Measurements from ENCODE around the gene DYNLRB1.
"Not testable (repeated sequence)": the region's sequence is repeated elsewhere in the genome, so short reads cannot be mapped to it uniquely, and the experiment has no call there.

Gene DYNLRB1

DNA sequence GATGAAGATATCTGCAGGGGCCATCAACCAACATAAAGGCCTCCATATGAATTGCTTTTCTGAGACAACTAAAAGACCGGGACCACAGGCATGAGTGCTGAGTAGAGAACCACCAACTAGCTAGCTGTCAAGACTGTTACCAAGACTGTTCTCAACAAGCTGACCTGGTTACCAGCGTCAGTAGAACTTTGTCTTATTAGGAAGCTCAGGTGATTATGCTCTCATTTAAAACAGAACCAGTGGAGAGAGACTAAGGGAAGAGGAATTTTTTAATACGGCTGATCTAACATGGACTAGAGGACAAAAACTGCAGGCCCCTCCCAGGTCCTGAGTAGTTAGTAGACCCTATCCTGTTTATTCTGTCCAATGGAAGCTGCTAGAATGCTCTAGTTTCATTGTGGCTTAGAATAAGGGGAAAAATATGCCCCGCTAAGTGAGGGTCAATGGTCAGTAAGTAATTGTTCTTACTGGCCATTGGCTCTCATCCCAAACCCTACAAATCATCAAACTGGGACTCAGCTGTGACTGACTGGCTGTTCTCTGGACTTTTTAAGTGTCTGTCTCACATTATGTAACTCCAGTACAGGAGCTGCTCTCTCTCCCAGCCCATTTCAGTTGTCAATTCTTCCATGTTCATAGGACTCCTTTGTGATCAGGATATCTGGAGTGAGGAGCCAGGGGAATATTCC, 3.8 kb upstream of the DYNLRB1 start:
- DNase-seq (ENCODE audit: low read depth): no peak

DNA sequence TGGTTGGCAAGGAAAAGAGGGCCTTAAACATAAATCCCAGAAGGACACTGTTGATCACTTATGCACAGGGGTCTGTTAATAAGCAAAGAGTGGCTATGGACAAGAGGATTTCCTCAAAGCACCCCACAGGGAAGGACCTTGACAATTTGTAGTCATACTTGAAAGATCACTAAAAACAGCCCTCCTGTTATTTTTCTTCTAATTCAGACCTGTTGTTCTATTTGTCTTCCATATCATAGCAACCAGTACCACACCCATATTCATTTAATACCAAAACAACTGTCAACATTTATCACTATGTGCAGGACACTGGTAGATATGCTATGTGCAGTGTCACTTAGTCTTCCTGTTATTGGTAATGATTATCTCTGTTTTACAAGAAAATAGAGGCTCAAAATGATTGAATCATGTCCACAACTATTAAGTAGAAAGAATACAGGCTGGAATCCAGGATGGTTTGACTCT, 3.2 kb upstream of the DYNLRB1 start:
- no peak for DNase-seq (ENCODE audit: low read depth)

DNA sequence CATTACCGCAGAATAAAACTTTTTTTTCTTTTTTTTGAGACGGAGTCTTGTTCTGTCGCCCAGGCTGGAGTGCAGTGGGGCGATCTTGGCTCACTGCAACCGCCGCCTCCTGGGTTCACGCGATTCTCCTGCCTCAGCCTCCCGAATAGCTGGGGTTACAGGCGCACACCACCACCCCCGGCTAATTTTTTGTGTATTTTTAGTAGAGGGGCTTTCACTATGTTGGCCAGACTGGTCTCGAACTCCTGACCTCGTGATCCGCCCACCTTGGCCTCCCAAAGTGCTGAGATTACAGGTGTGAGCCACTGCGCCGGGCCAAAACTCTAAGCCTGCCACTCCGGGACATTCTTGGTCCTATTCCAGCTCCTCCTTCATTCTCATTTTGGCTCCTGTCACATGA, 2.2 kb upstream of the DYNLRB1 start:
- not testable (repeated sequence) for DNase-seq (ENCODE audit: low read depth)

DNA sequence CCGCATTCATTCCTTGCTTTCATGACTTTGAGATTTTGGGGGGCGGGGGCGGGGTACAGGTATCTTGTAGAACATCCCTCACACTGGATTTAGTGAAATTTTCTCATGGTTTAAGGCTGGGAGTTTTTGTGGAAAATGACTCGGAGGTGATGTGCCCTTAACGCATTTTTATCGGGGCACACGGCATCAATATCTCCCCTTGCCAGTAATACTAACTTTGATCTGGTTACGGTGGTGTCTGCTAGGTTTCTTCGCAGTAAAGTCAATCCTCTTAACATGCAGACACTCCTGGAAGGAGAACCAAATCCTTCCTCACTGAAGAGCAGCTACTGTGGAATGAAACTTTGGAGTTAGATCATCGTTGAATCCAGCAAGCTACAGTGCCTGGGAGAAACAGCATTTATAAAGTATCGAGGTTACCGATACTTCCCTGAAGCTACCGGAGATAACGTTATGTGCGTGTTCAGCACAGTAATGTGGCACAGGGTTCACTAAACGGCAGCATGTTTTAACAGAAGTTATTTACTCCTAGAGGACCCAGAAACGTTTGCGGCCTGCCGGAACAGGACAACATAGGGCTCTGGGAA, 1.2 kb upstream of the DYNLRB1 start:
- DNase-seq (ENCODE audit: low read depth): no peak

DNA sequence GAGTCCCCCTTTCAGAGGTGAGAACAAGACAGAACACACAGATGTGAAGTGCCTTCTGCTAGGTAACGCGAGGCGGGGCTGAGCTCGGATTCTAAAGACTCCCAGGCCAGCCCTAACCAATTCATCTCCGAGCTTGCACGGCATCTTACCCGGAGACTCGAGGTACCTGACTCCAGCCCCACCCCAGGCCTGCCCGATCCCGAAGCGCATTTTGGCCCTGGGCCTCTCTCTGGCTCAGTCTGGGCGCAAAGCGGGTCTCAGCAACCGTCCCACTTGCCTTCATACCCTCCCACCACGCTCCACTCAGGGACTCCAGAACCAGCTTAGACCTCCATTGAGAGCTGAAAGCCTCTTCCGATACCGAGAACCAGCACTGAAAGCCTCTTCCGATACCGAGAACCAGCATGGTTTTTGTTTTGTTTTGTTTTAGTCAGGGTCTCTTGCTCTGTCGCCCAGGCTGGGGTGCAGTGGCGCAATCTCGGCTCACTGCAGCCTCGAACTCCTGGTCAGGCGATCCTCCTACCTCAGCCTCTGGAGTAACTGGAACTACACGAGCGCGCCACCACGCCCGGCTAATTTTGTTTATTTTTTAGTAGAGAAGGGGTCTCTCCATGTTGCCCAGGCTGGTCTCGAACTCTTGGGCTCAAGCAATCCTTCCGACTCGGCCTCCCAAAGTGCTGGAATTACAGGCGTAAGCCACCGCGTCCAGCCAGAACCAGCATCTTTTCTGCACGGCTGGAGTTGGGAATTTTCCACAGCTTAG, 557 bp upstream of the DYNLRB1 start:
- DNase-seq (ENCODE audit: low read depth): peak; percentile 71

DNA sequence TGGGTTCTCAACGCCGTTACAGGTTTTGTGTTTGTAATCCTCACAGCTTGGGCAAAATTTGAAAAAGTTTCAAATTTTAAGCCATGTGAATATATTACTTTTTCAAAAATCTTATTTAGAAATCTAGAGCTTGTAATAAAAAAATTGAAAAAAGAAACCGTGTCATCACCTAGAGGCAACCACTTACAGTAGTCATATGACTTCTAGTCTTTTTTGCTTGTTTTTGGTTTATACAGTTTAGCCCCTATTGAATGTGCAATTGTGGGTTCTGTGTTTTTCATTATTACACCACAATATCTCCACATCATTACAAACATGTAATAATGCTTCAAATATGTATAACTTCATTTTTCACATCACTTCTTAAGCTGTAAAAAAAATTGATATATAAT, 888 bp downstream of the DYNLRB1 start:
- DNase-seq (ENCODE audit: low read depth): peak; percentile 15

DNA sequence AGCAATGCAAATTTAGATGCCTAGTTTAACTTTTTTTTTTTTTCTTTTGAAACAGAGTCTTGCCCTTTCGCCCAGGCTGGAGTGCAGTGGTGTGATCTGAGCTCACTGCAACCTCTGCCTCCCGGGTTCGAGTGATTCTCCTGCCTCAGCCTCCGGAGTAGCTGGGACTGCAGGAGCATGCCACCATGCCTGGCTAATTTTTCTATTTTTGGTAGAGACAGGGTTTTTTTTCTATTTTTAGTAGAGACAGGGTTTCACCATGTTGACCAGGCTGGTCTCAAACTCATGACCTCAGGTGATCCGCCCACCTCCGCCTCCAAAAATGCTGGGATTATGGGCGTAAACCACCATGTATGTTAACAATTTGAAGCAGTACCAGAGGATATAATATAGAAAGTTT, 2.6 kb downstream of the DYNLRB1 start:
- not testable (repeated sequence) for DNase-seq (ENCODE audit: low read depth)

DNA sequence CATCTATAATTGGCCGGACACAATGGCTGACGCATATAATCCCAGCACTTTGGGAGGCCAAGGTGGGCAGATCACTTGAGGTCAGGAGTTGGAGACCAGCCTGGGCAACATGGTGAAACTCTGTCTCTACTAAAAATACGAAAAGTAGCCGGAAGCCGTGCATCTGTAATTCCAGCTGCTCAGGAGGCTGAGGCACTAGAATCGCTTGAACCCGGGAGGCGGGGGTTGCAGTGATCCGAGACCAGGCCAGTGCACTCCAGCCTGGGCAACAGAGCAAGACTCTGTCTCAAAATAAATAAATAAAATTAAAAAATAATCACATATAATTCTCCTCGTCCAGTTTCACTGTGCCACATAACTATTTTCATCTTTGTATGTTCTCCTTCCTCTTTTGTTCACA, 3.6 kb downstream of the DYNLRB1 start:
- not testable (repeated sequence) for DNase-seq (ENCODE audit: low read depth)

DNA sequence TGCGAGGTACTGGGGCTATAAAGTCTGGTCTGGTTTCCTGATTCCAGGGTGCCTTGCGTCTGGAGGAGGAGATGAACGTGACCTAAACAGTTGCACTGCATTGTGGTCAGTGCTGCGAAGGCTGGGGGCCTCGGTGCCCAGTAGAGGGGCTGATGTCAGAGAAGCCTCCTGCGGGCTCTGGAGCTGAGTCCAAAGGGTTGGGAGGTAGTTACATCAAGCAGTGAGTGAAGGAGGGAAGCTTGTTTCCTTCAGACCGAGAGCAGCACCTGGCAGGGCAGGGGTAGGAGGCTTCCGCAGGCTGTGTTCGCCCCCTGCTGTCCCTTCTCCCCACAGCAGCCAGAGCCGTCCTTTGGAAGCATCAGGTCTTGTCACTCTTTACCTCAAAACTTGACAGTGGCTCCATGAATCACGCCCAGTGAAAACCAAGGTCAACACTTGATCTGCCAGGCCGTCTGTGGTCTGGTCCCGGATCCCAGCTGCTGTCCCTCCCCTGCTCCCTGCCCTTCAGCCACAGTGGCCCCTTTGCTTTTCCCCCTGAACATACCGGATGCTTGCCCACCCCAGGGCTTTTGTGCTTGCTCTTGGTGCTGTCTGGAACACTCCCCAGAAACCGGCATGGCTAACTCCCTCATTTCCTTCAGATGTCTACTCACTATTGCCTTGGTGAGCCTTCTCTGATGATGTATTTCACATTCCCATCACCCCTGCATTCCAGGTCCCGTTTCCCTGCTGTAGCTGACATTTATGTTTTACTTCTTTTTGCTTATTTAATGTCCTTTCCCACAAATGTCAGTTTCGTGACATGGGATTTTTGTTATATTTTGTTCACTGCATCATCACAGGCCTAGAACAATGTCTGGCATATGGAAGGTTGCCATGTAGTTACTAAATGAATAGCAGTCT, 7.0 kb downstream of the DYNLRB1 start:
- DNase-seq (ENCODE audit: low read depth): peak; percentile 71

DNA sequence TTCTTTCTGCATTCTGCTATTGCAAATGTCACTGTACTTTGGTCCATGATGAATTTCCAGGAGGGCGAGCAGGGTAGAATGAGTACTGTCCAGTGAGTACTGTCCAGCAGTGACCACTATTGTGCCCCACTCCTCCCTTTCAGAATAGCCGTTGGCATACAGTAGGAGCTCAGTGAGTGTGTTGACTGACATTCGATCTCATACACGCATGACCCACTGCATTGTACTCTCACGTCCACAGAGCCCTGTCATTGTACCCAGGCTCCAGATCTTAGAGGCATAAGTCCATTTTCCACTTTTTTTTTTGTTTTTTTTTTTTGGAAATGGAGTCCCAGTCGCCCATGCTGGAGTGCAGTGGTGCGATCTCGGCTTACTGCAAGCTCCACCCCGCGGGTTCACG, 8.2 kb downstream of the DYNLRB1 start:
- DNase-seq (ENCODE audit: low read depth): no peak

DNA sequence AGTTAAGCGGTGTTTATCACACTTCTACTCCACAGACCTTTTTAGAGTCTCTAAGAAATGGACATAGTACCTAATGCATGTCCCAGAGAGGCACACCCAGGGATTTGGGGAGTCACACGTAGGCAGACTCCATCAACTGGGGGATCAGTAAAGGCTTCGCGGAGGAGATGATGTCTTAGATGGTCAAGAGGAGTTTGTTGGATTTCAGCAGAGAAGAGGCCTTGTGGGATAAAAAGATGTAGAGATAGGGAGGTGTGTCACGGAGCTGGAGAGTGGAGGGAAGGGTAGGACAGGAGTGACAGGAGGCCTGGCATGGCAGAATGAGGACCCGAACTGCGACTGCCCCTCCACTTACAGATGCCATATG, 9.1 kb downstream of the DYNLRB1 start:
- no peak for DNase-seq (ENCODE audit: low read depth)

DNA sequence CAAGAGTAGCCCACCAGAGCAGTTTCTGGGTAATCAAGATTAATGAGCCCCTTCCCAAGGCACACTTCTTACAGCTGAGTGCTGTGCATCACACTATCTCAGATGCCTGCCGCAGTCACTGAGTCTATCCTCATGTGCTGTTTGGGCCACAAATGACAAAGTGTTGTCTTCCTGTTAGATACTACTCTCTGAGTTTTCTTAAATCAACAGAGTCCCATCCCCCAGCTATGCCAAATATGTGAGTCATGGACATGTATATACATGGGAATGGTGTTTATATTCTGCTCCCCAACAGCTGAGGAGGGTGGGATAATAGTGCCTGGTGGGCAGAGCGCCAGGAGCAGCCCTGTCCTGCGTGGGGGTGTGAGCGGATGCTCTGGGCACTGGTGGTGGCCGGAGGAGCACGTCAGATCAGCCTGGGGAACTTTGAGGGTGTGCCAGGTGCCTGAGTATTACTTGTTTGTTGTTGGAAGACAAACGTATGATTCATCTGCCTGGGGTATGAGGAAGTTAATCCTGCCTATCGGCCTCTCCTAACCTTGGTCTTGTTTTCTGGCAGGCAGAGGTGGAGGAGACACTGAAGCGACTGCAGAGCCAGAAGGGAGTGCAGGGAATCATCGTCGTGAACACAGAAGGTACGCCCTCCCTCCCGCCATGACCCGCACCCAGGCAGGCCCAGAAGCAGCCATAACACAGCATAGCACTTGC, 9.6 kb downstream of the DYNLRB1 start:
- DNase-seq (ENCODE audit: low read depth): peak; percentile 99

DNA sequence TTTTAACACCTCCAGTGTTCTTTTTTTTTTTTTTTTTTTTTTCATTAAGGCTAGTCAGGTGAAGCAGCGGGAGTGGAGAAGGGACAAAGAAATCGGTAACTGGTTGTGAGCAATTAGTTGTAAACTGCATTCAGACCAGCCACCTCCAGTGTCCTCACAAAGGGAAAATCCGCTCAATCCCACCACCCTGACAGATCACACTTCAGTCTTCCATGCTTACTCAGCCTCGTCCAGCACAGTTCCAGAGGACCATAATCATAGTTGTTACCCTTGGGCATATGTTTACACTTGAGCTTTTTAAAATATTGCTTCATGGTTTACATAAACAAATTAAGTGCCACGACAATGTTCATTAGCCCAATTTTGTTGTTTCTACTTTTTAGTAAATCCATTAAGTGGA, 10.2 kb downstream of the DYNLRB1 start:
- peak; percentile 16 for DNase-seq (ENCODE audit: low read depth)

DNA sequence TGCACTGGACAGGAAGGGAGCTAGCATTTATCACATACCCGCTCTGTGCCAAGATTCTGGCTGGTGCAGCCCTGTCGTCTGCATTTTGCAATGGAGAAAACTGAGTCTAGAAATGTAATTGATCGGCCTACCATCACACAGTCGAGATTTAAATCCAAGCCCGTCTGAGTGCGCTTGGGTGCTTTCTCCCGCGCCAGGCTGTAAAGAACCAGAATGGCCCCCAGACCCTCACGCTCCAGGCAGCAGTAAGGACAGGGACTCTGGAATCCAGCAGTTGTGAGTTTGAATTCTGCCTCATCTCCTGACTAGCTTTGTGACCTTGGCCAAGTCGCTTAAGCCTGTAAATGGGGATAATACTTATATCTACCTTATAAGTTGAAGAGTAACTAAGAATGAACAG, 10.8 kb downstream of the DYNLRB1 start:
- DNase-seq (ENCODE audit: low read depth): no peak

DNA sequence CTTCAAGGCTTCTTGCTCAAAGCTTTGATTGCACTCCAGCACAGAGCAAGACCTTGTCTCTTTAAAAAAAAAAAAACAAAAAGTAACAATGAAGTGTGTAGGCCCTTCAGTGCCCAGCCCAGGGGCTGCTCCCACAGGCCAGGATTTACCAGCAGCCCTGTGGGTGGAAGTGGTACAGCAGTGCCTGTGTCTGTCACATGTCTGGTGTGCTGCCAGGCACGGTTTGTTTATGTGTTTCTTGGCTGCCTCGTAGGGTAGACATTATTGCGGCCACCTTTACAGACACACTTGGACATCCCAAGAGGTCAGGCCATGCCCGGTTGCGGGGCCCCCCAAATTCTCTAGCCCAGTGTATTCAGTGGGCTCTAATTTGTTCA, 12.7 kb downstream of the DYNLRB1 start:
- no peak for DNase-seq (ENCODE audit: low read depth)

DNA sequence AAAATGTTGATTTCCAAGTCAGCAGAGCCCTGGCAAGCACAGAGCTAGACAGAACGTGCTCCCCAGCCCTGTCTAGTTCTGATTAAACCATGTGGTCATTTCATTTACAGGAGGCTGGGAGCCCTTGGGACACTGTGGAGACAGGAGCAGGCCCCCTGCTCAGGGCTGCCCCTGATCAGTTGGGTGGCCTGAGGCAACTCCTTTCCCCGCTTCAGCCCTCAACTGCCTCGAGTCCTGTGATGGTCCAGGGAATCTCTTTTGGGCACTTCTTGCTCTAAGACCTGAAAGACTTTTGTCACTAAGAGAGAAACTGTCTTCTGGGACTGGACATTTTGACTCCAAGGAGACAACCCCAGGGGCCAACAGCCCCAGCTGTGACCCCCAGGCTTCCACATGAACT, 13.5 kb downstream of the DYNLRB1 start:
- DNase-seq (ENCODE audit: low read depth): no peak

DNA sequence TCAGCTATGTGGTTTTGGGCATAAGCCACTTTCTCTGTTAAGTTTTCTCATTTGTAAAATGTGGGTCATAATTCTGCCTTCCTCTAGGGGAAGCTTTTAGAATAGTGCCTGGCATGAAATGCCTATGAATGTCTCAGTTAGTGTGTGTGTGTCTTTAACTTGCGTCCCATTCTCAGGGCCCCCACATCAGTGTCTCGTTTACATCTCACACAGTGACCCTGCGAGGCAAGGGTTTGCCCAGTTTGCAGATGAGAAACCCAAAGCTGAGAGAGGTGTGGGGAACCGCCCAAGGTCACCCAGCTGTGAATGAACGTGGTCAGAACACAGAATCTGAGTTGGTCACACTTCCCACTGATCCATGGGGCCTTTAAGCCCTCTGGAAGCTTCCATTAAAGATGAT, 14.1 kb downstream of the DYNLRB1 start:
- DNase-seq (ENCODE audit: low read depth): no peak

DNA sequence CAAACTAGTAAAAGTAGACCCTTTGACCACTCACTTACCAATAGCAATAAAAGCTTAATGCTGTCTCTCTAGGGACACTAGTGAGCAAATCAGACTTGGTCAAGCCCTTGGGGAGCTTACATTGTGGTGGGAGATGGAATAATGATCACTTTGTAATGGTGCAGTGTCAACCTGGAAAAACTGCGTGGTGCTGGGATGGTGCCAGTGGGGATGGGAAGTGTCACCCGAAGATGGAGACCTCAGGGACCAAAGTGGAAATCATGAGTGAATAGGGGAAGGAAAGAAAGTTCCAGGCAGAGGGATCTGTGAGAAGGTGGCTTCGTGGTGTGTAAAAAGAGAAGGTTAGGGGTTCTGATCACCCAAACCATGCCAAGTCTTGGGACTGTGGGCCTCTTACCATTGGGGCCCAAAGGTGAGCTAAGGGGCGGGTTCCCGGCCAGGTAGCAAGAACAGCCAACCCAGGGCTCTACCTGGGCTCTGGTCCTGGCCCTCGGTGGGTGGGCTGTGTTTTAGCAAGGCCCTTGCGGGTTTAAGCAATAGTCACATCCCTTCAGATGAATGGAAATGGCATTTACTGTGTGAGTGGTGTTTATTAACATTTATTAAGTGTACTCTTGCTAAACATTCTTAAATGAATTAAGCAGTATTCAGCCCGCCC, 15.5 kb downstream of the DYNLRB1 start:
- no peak for DNase-seq (ENCODE audit: low read depth)

DNA sequence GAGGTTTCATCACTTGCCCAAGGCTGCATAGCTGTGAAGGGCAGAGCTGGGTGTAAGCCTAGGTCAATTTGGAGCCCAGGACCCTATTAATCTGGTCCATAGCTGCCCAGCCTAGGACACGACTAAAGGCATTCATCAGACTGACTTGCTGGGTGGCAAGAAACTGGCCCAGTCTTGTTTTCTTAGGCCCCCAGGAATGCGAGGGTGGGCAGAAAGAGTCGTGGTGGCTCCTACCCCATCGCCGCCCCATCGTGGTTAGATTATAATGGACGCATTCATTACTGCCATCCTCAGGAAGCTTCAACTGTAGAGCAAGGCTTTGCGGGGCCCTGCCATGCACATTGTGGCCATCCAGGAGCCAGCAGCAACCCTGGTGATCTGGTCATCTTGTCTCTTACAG, 16.1 kb downstream of the DYNLRB1 start:
- no peak for DNase-seq (ENCODE audit: low read depth)

DNA sequence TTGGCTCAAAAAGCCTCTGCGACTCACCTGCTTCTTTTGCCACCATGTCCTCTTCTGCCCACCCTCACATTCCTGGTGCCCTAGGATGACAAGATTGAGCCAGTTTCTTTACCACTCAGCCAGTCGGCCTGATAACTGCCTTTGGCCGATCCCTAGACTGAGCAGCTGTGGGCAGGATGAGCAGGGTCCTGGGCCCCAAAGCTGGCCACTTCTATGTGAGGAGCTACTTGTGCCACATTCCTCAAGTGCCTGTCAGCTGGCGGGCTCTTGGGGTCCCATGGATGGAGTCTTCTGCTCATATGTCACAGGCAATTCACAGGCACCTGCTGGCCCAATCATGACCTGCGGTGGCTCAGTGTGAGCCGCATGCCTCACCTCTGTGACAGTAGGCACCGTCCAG, 16.5 kb downstream of the DYNLRB1 start:
- no peak for DNase-seq (ENCODE audit: low read depth)

All from iris pigment epithelial cell (primary cell).